Measurements from ENCODE around the gene MINDY1.

Gene MINDY1

GRCh38 chr1:150967936-150968335, 38.8 kb downstream of the MINDY1 start:
- no peak overlapping the region for H3K9ac ChIP-seq (ENCODE audit: low read depth in 1 of 2, low read length in 2 of 2)
- H3K9me3 ChIP-seq (ENCODE audit: control insufficient read depth in 2 of 2, low read length in 2 of 2): no peaks in the 10 kb centered on the region
- no peak overlapping the region for H3K4me3 ChIP-seq (ENCODE audit: low read length in 2 of 2)
- peaks cover 56 to 58% of the 10 kb centered on the region in 2 donors for H3K36me3 ChIP-seq (ENCODE audit: control insufficient read depth in 2 of 2, insufficient read depth in 2 of 2, low read length in 2 of 2)
- H3K27ac ChIP-seq (ENCODE audit: low read depth in 2 of 2, low read length in 2 of 2): no peak overlapping the region
- H3K27me3 ChIP-seq (ENCODE audit: control insufficient read depth in 2 of 2, insufficient read depth in 2 of 2, low read length in 2 of 2): no peaks in the 10 kb centered on the region
- H3K4me1 ChIP-seq (ENCODE audit: control insufficient read depth in 2 of 2, insufficient read depth in 2 of 2, low read length in 2 of 2): peaks cover 25 to 26% of the 10 kb centered on the region in 2 donors

DNA sequence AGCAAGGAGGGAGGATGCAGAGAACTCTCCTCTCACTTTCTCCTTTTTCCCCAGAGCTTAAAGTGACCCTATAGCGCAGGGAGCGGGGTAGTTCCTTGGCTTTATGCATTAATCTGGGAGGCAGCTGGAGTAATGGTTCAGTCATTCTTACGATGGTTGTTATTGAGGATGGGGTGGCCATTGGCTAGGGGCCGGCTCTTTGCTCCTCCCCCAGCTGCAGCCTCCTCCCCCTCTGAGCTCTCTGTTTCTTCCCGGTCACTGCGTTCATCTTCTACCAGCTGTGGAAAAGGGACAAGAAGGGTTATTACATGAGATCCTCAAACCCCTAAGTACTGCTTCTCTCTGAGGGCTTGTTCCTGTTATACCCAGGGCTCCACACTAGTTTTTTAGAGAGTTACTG, 40.7 kb downstream of the MINDY1 start:
- H3K9ac ChIP-seq (ENCODE audit: low read depth in 1 of 2, low read length in 2 of 2): no peak overlapping the region
- no peak overlapping the region for H3K27ac ChIP-seq (ENCODE audit: low read depth in 2 of 2, low read length in 2 of 2)
- H3K4me1 ChIP-seq (ENCODE audit: control insufficient read depth in 2 of 2, insufficient read depth in 2 of 2, low read length in 2 of 2): peaks cover 6 to 7% of the 10 kb centered on the region in 2 donors
- H3K9me3 ChIP-seq (ENCODE audit: control insufficient read depth in 2 of 2, low read length in 2 of 2): no peaks in the 10 kb centered on the region
- peaks cover 68 to 75% of the 10 kb centered on the region in 2 donors for H3K36me3 ChIP-seq (ENCODE audit: control insufficient read depth in 2 of 2, insufficient read depth in 2 of 2, low read length in 2 of 2)
- H3K4me3 ChIP-seq (ENCODE audit: low read length in 2 of 2): no peak overlapping the region
- no peaks in the 10 kb centered on the region for H3K27me3 ChIP-seq (ENCODE audit: control insufficient read depth in 2 of 2, insufficient read depth in 2 of 2, low read length in 2 of 2)

DNA sequence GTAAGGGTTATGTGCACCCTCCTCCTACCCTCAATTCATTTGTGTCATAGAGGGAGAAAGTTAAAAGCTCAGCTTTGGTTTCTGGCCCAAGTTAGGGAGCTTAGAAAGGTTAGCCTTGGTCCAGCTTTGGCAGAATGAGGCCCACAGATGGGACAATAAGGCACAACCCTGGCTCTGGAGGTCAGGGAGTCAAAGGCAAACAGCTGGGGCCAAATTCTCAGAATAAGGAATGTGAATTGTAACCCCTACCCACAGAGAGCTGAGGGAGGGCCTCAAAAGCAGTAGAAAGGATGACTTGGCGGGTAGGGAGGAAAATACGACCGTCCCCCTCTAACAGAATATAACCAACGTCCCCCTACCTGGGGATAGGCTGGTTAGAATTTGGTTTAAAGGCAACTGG, 41.1 kb downstream of the MINDY1 start:
- H3K9me3 ChIP-seq (ENCODE audit: control insufficient read depth in 2 of 2, low read length in 2 of 2): no peaks in the 10 kb centered on the region
- H3K36me3 ChIP-seq (ENCODE audit: control insufficient read depth in 2 of 2, insufficient read depth in 2 of 2, low read length in 2 of 2): peaks cover 72 to 79% of the 10 kb centered on the region in 2 donors
- no peak overlapping the region for H3K27ac ChIP-seq (ENCODE audit: low read depth in 2 of 2, low read length in 2 of 2)
- no peak overlapping the region for H3K4me3 ChIP-seq (ENCODE audit: low read length in 2 of 2)
- no peak overlapping the region for H3K9ac ChIP-seq (ENCODE audit: low read depth in 1 of 2, low read length in 2 of 2)
- H3K4me1 ChIP-seq (ENCODE audit: control insufficient read depth in 2 of 2, insufficient read depth in 2 of 2, low read length in 2 of 2): peaks cover 2 to 3% of the 10 kb centered on the region in 2 donors
- H3K27me3 ChIP-seq (ENCODE audit: control insufficient read depth in 2 of 2, insufficient read depth in 2 of 2, low read length in 2 of 2): no peaks in the 10 kb centered on the region

DNA sequence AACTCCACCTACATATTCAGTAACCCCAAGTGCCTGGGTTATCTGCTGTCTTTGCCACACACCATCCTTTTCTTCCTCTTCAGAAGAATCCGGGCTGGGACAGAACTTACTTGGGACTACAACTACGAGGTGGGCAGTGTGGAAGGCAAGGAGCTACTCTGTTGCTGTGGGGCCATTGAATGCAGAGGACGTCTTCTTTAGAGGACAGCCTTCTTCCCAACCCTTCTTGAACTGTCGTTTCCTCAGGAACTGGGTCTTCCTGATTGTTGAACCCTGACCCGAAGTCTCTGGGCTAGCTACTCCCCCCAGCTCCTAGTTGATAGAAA, 42.6 kb downstream of the MINDY1 start:
- no peak overlapping the region for H3K9ac ChIP-seq (ENCODE audit: low read depth in 1 of 2, low read length in 2 of 2)

GRCh38 chr1:150963321-150964163, 43.2 kb downstream of the MINDY1 start:
- peaks cover 76 to 88% of the 10 kb centered on the region in 2 donors for H3K36me3 ChIP-seq (ENCODE audit: control insufficient read depth in 2 of 2, insufficient read depth in 2 of 2, low read length in 2 of 2)
- no peaks in the 10 kb centered on the region for H3K9me3 ChIP-seq (ENCODE audit: control insufficient read depth in 2 of 2, low read length in 2 of 2)
- H3K27me3 ChIP-seq (ENCODE audit: control insufficient read depth in 2 of 2, insufficient read depth in 2 of 2, low read length in 2 of 2): no peaks in the 10 kb centered on the region
- no peak overlapping the region for H3K27ac ChIP-seq (ENCODE audit: low read depth in 2 of 2, low read length in 2 of 2)
- H3K4me3 ChIP-seq (ENCODE audit: low read length in 2 of 2): no peak overlapping the region
- no peaks in the 10 kb centered on the region for H3K4me1 ChIP-seq (ENCODE audit: control insufficient read depth in 2 of 2, insufficient read depth in 2 of 2, low read length in 2 of 2)
- no peak overlapping the region for H3K9ac ChIP-seq (ENCODE audit: low read depth in 1 of 2, low read length in 2 of 2)

More for the DNA sequence above, 42.6 kb downstream of the MINDY1 start:
- Histone ChIP-seq H3K4me3 (ENCODE audit: low read length in 2 of 2) (no peak overlapping the region), H3K27me3 (ENCODE audit: control insufficient read depth in 2 of 2, insufficient read depth in 2 of 2, low read length in 2 of 2) (no peaks in the 10 kb centered on the region), H3K4me1 (ENCODE audit: control insufficient read depth in 2 of 2, insufficient read depth in 2 of 2, low read length in 2 of 2) (no peaks in the 10 kb centered on the region), H3K36me3 (ENCODE audit: control insufficient read depth in 2 of 2, insufficient read depth in 2 of 2, low read length in 2 of 2) (peaks cover 80 to 87% of the 10 kb centered on the region in 2 donors), H3K9me3 (ENCODE audit: control insufficient read depth in 2 of 2, low read length in 2 of 2) (no peaks in the 10 kb centered on the region), H3K27ac (ENCODE audit: low read depth in 2 of 2, low read length in 2 of 2) (no peak overlapping the region)

GRCh38 chr1:150961756-150962155, 44.9 kb downstream of the MINDY1 start:
- Histone ChIP-seq H3K4me1 (ENCODE audit: control insufficient read depth in 2 of 2, insufficient read depth in 2 of 2, low read length in 2 of 2) (no peaks in the 10 kb centered on the region), H3K4me3 (ENCODE audit: low read length in 2 of 2) (no peak overlapping the region), H3K27me3 (ENCODE audit: control insufficient read depth in 2 of 2, insufficient read depth in 2 of 2, low read length in 2 of 2) (no peaks in the 10 kb centered on the region), H3K9ac (ENCODE audit: low read depth in 1 of 2, low read length in 2 of 2) (no peak overlapping the region), H3K36me3 (ENCODE audit: control insufficient read depth in 2 of 2, insufficient read depth in 2 of 2, low read length in 2 of 2) (peaks cover 60 to 70% of the 10 kb centered on the region in 2 donors), H3K27ac (ENCODE audit: low read depth in 2 of 2, low read length in 2 of 2) (no peak overlapping the region), H3K9me3 (ENCODE audit: control insufficient read depth in 2 of 2, low read length in 2 of 2) (no peaks in the 10 kb centered on the region)

DNA sequence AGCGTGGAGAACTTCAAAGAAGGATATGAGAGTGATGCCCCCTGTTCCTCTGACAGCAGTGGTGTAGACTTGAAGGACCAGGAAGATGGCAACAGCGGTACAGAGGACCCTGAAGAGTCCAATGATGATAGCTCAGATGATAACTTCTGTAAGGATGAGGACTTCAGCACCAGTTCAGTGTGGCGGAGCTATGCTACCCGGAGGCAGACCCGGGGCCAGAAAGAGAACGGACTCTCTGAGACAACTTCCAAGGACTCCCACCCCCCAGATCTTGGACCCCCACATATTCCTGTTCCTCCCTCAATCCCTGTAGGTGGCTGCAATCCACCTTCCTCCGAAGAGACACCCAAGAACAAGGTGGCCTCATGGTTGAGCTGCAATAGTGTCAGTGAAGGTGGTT, 46.1 kb downstream of the MINDY1 start:
- Histone ChIP-seq H3K27ac (ENCODE audit: low read depth in 2 of 2, low read length in 2 of 2) (no peak overlapping the region), H3K4me3 (ENCODE audit: low read length in 2 of 2) (no peak overlapping the region), H3K9me3 (ENCODE audit: control insufficient read depth in 2 of 2, low read length in 2 of 2) (no peaks in the 10 kb centered on the region), H3K36me3 (ENCODE audit: control insufficient read depth in 2 of 2, insufficient read depth in 2 of 2, low read length in 2 of 2) (peaks cover 49 to 62% of the 10 kb centered on the region in 2 donors), H3K4me1 (ENCODE audit: control insufficient read depth in 2 of 2, insufficient read depth in 2 of 2, low read length in 2 of 2) (no peaks in the 10 kb centered on the region), H3K9ac (ENCODE audit: low read depth in 1 of 2, low read length in 2 of 2) (no peak overlapping the region), H3K27me3 (ENCODE audit: control insufficient read depth in 2 of 2, insufficient read depth in 2 of 2, low read length in 2 of 2) (no peaks in the 10 kb centered on the region)

DNA sequence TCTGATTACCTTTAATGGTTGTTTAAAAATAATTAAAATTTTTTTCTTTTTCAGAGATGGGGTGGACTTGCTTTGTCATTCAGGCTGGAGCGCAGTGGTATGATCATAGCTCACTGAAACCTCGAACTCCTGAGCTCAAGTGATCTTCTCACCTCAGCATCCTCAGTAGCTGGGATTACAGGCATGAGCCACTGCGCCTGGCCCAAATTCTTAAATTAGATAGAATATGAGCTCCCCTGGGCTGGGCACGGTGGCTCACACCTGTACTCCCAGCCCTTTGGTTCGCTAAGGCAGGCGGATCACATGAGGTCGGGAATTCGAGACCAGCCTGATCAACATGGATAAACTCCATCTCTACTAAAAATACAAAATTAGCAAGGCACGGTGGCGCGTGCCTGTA, 49.0 kb downstream of the MINDY1 start:
- Histone ChIP-seq H3K27ac (ENCODE audit: low read depth in 2 of 2, low read length in 2 of 2) (no peak overlapping the region), H3K27me3 (ENCODE audit: control insufficient read depth in 2 of 2, insufficient read depth in 2 of 2, low read length in 2 of 2) (no peaks in the 10 kb centered on the region), H3K4me3 (ENCODE audit: low read length in 2 of 2) (no peak overlapping the region), H3K9ac (ENCODE audit: low read depth in 1 of 2, low read length in 2 of 2) (no peak overlapping the region), H3K9me3 (ENCODE audit: control insufficient read depth in 2 of 2, low read length in 2 of 2) (no peaks in the 10 kb centered on the region), H3K4me1 (ENCODE audit: control insufficient read depth in 2 of 2, insufficient read depth in 2 of 2, low read length in 2 of 2) (no peaks in the 10 kb centered on the region), H3K36me3 (ENCODE audit: control insufficient read depth in 2 of 2, insufficient read depth in 2 of 2, low read length in 2 of 2) (peaks cover 32 to 48% of the 10 kb centered on the region in 2 donors)

GRCh38 chr1:150955280-150955679, 51.4 kb downstream of the MINDY1 start:
- Histone ChIP-seq H3K4me1 (ENCODE audit: control insufficient read depth in 2 of 2, insufficient read depth in 2 of 2, low read length in 2 of 2) (no peaks in the 10 kb centered on the region), H3K9me3 (ENCODE audit: control insufficient read depth in 2 of 2, low read length in 2 of 2) (no peaks in the 10 kb centered on the region), H3K36me3 (ENCODE audit: control insufficient read depth in 2 of 2, insufficient read depth in 2 of 2, low read length in 2 of 2) (peaks cover 31 to 46% of the 10 kb centered on the region in 2 donors), H3K27ac (ENCODE audit: low read depth in 2 of 2, low read length in 2 of 2) (no peak overlapping the region), H3K4me3 (ENCODE audit: low read length in 2 of 2) (no peak overlapping the region), H3K27me3 (ENCODE audit: control insufficient read depth in 2 of 2, insufficient read depth in 2 of 2, low read length in 2 of 2) (no peaks in the 10 kb centered on the region), H3K9ac (ENCODE audit: low read depth in 1 of 2, low read length in 2 of 2) (no peak overlapping the region)

DNA sequence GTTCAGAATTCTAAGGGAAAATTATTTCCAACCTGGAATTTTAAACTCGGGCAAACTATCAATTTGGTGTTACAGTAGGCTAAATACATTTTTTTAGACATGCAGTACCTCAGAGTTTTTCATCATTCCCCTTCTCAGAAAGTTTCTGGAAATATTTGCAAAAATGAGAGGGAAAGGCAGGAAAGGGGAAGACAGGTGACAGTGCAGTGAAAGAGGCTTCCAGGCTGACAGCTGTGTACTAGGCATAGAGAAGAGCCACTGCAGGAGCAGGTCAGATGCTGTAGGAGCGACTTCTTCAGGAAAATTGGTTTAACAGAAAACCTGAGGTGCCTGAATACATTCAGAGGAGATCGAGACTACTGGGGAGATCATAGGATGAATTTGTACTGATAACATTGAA, 52.0 kb downstream of the MINDY1 start:
- H3K9me3 ChIP-seq (ENCODE audit: control insufficient read depth in 2 of 2, low read length in 2 of 2): no peaks in the 10 kb centered on the region
- H3K27ac ChIP-seq (ENCODE audit: low read depth in 2 of 2, low read length in 2 of 2): no peak overlapping the region
- no peak overlapping the region for H3K9ac ChIP-seq (ENCODE audit: low read depth in 1 of 2, low read length in 2 of 2)
- H3K4me3 ChIP-seq (ENCODE audit: low read length in 2 of 2): no peak overlapping the region
- no peaks in the 10 kb centered on the region for H3K27me3 ChIP-seq (ENCODE audit: control insufficient read depth in 2 of 2, insufficient read depth in 2 of 2, low read length in 2 of 2)
- peaks cover 35 to 49% of the 10 kb centered on the region in 2 donors for H3K36me3 ChIP-seq (ENCODE audit: control insufficient read depth in 2 of 2, insufficient read depth in 2 of 2, low read length in 2 of 2)
- no peaks in the 10 kb centered on the region for H3K4me1 ChIP-seq (ENCODE audit: control insufficient read depth in 2 of 2, insufficient read depth in 2 of 2, low read length in 2 of 2)
